ENCODE data around the gene LRRC28.

LRRC28 gene

GRCh38 chr15:99264125-99264524, 12.8 kb downstream of the LRRC28 start:
- no peak for TF ChIP-seq CTCF (IDR thresholded peaks at IDR 0.05; ENCODE audit: insufficient read depth, low read length, poor library complexity, severe bottlenecking)
- Histone ChIP-seq H3K27me3 (replicated peaks; ENCODE audit: control insufficient read depth, insufficient read depth, low read length) (no peaks in the 10 kb centered on the region), H3K36me3 (ENCODE audit: control insufficient read depth, insufficient read depth, low read length) (peaks cover 1% of the 10 kb centered on the region; the same call in 1 of the 2 replicates), H3K4me3 (replicated peaks; ENCODE audit: low read depth, low read length) (no peak overlapping the region)
- DNase-seq (ENCODE audit: extremely low read depth, insufficient read length) = no peak

DNA sequence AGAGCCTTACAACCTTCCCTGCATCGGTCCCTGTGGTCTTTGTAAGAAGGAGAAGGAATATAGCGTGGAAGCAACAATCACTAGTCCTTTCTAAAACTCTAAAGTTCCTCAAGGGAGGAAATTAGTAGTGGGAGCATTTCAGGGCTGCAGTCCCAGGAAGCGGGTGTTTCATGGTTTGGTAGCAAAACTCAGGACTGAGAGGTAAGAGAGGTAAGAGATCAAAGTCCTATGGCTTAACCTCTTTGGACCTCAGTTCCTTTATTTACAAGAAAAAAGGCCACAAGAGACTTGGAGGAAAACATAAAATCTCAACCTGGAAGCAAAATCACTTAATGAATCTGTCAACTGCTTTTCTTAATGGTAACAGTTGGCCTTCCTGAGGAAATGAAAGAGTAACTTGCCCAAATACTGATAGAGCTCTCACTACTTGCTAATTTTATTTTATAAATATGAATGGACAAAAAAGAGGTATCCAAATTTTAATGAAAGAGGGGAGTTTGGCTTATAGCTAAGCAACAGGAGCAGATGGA, 14.3 kb downstream of the LRRC28 start:
- DNase-seq (ENCODE audit: extremely low read depth, insufficient read length) = no peak
- peaks cover 1% of the 10 kb centered on the region; the same call in 1 of the 2 replicates for H3K36me3 ChIP-seq (ENCODE audit: control insufficient read depth, insufficient read depth, low read length)
- H3K27me3 ChIP-seq (replicated peaks; ENCODE audit: control insufficient read depth, insufficient read depth, low read length) = no peaks in the 10 kb centered on the region
- TF ChIP-seq CTCF (IDR thresholded peaks at IDR 0.05; ENCODE audit: insufficient read depth, low read length, poor library complexity, severe bottlenecking) = no peak
- no peak overlapping the region for H3K4me3 ChIP-seq (replicated peaks; ENCODE audit: low read depth, low read length)

DNA sequence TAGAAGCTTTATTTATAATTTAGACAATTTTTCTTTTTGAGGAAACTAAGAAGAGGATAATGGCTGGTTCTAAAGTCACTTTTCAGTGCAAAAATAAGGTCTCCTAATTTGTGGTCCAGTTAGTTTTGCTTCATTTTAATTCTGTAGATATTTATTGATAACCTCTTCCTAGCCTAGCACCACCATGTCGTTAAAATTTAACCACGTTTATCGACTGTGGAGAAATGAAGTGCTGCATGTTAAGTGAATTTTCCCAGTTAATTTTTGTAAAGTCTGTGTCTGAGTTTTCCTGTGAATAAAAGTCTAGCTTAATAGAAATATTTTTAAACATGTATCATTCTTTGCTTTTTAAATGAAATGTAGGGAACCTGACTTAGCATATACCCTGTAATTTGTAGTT, 16.7 kb downstream of the LRRC28 start:
- no peak for DNase-seq (ENCODE audit: extremely low read depth, insufficient read length)
- no peak for TF ChIP-seq CTCF (IDR thresholded peaks at IDR 0.05; ENCODE audit: insufficient read depth, low read length, poor library complexity, severe bottlenecking)
- H3K36me3 ChIP-seq (ENCODE audit: control insufficient read depth, insufficient read depth, low read length) = peaks cover 1% of the 10 kb centered on the region; the same call in 1 of the 2 replicates
- H3K27me3 ChIP-seq (replicated peaks; ENCODE audit: control insufficient read depth, insufficient read depth, low read length) = no peaks in the 10 kb centered on the region
- H3K4me3 ChIP-seq (replicated peaks; ENCODE audit: low read depth, low read length) = no peak overlapping the region

- H3K4me3 ChIP-seq (replicated peaks; ENCODE audit: low read depth, low read length) = no peak overlapping the region
- H3K36me3 ChIP-seq (ENCODE audit: control insufficient read depth, insufficient read depth, low read length) = peaks cover 1% of the 10 kb centered on the region; the same call in 1 of the 2 replicates
- no peak for TF ChIP-seq CTCF (IDR thresholded peaks at IDR 0.05; ENCODE audit: insufficient read depth, low read length, poor library complexity, severe bottlenecking)
- no peak for DNase-seq (ENCODE audit: extremely low read depth, insufficient read length)
- no peaks in the 10 kb centered on the region for H3K27me3 ChIP-seq (replicated peaks; ENCODE audit: control insufficient read depth, insufficient read depth, low read length)
Measured at GRCh38 chr15:99268431-99268830, 17.1 kb downstream of the LRRC28 start.

DNA sequence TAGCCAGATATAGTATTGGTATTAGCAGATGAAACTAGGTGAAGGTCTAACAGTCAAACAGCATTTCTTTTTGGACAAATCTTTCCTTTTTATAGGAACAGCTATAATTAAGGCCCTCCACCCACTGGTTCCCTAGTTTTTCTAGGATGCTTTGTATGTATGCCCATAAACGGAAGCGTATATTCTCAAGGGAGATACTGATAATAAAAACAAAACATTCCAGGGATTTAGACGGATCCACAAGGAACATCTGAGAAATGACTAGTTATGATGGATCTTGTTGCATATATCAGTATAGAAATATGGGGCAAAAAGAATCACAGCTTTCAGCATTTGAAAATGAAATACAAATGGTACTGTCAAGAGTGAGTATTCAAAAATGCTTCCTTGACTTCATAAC, 22.5 kb downstream of the LRRC28 start:
- Histone ChIP-seq H3K4me3 (replicated peaks; ENCODE audit: low read depth, low read length) (no peak overlapping the region), H3K36me3 (ENCODE audit: control insufficient read depth, insufficient read depth, low read length) (no peaks in the 10 kb centered on the region), H3K27me3 (replicated peaks; ENCODE audit: control insufficient read depth, insufficient read depth, low read length) (no peaks in the 10 kb centered on the region)
- no peak for TF ChIP-seq CTCF (IDR thresholded peaks at IDR 0.05; ENCODE audit: insufficient read depth, low read length, poor library complexity, severe bottlenecking)
- DNase-seq (ENCODE audit: extremely low read depth, insufficient read length) = no peak

- H3K4me3 ChIP-seq (replicated peaks; ENCODE audit: low read depth, low read length) = no peak overlapping the region
- TF ChIP-seq CTCF (IDR thresholded peaks at IDR 0.05; ENCODE audit: insufficient read depth, low read length, poor library complexity, severe bottlenecking) = no peak
- DNase-seq (ENCODE audit: extremely low read depth, insufficient read length) = no peak
- H3K27me3 ChIP-seq (replicated peaks; ENCODE audit: control insufficient read depth, insufficient read depth, low read length) = no peaks in the 10 kb centered on the region
- no peaks in the 10 kb centered on the region for H3K36me3 ChIP-seq (ENCODE audit: control insufficient read depth, insufficient read depth, low read length)
Measured at GRCh38 chr15:99275061-99275460, 23.8 kb downstream of the LRRC28 start.

Measured in GM06990 (cell line).